CD14-positive monocyte (primary cell): ENCODE data around the gene GTF2I. TPM values are rescaled to one million over a fixed set of nuclear protein-coding genes. Genes with fewer than 3 reads are reported as not detected.

ENCODE experiments used
- DNase-seq, 3 donors: peaks; one replicate each; pipeline ENCODE4 v3.0.0-alpha.2; 2011 to 2022
- H2AFZ ChIP-seq: 2 replicates; pipeline ENCODE4 v1.6.0; 2012; ENCODE audit warnings: mild to moderate bottlenecking, low read depth, low read length, inconsistent platforms; ENCODE audit not compliant: insufficient read depth, poor library complexity, severe bottlenecking
- H3K27ac ChIP-seq, 2 donors: 1 replicate in 1 of 2; 2 replicates in 1 of 2; pipeline ENCODE4 v1.5.1; 2012 to 2013; ENCODE audit warnings: low read length in 2 of 2, control low read depth in 1 of 2, inconsistent platforms in 1 of 2, low read depth in 1 of 2, mild to moderate bottlenecking in 1 of 2
- H3K27me3 ChIP-seq, 2 donors: one replicate each; pipeline versions ENCODE4 v1.6.0 to v1.6.1; 2011 to 2013; ENCODE audit warnings: low read length in 2 of 2; ENCODE audit not compliant: control insufficient read depth in 2 of 2, insufficient read depth in 2 of 2
- H3K36me3 ChIP-seq, 2 donors: replicated peaks in 1 of 2; 1 replicate in 1 of 2; 2 replicates in 1 of 2; pipeline versions ENCODE4 v1.5.1 to v1.6.1; 2012 to 2013; ENCODE audit warnings: low read length in 2 of 2, control low read depth in 1 of 2, inconsistent platforms in 1 of 2, mild to moderate bottlenecking in 1 of 2; ENCODE audit not compliant: insufficient read depth in 2 of 2, control insufficient read depth in 1 of 2
- H3K4me1 ChIP-seq, 2 donors: 1 replicate in 1 of 2; 2 replicates in 1 of 2; pipeline versions ENCODE4 v1.5.1 to v1.6.1; 2012 to 2013; ENCODE audit warnings: low read length in 2 of 2, control low read depth in 1 of 2, inconsistent platforms in 1 of 2, mild to moderate bottlenecking in 1 of 2, moderate library complexity in 1 of 2; ENCODE audit not compliant: insufficient read depth in 2 of 2, control insufficient read depth in 1 of 2
- H3K4me2 ChIP-seq: replicated peaks from 2 replicates; pipeline ENCODE3; 2012; ENCODE audit warnings: low read length, moderate library complexity, mild to moderate bottlenecking; ENCODE audit not compliant: poor library complexity, severe bottlenecking; ENCODE audit errors: extremely low read depth
- H3K4me3 ChIP-seq, 3 experiments: fragments of 200-600 bp in 1 of 3; sonication (generic) in 1 of 3; replicated peaks in 1 of 3; 1 replicate in 2 of 3; 2 replicates in 1 of 3; pipeline ENCODE4 v1.5.1; 2011 to 2013; ENCODE audit warnings: low read length in 3 of 3, mild to moderate bottlenecking in 3 of 3, control low read depth in 2 of 3, low read depth in 2 of 3, inconsistent platforms in 1 of 3, moderate library complexity in 1 of 3
- H3K79me2 ChIP-seq: 2 replicates; pipeline ENCODE4 v1.6.0; 2012; ENCODE audit warnings: mild to moderate bottlenecking, control low read depth, inconsistent platforms, low read length, moderate library complexity; ENCODE audit not compliant: insufficient read depth
- H3K9ac ChIP-seq: 2 replicates; pipeline ENCODE4 v1.6.0; 2017; ENCODE audit warnings: low read length, mild to moderate bottlenecking; ENCODE audit not compliant: insufficient read depth, poor library complexity, severe bottlenecking
- H3K9me3 ChIP-seq, 2 donors: replicated peaks in 1 of 2; 1 replicate in 1 of 2; 2 replicates in 1 of 2; pipeline versions ENCODE4 v1.5.1 to v1.6.1; 2012 to 2013; ENCODE audit warnings: low read length in 2 of 2, control low read depth in 1 of 2; ENCODE audit not compliant: control insufficient read depth in 1 of 2, insufficient read depth in 1 of 2
- H4K20me1 ChIP-seq: 2 replicates; pipeline ENCODE4 v1.6.0; 2012; ENCODE audit warnings: mild to moderate bottlenecking, low read length, control low read depth, moderate library complexity; ENCODE audit not compliant: insufficient read depth
- H3K27ac Mint-ChIP-seq, 7 donors: one replicate each; pipeline ENCODE4 v1.8.0; 2020; ENCODE audit warnings: mild to moderate bottlenecking in 7 of 7, mixed read lengths in 7 of 7, moderate library complexity in 6 of 7, inconsistent platforms in 2 of 7
- H3K27me3 Mint-ChIP-seq, 3 donors: one replicate each; pipeline ENCODE4 v1.8.0; 2021 to 2022; ENCODE audit warnings: low read depth in 3 of 3, mild to moderate bottlenecking in 3 of 3, mixed read lengths in 3 of 3, moderate library complexity in 3 of 3, inconsistent platforms in 1 of 3
- H3K36me3 Mint-ChIP-seq, 2 donors: one replicate each; pipeline ENCODE4 v1.8.0; 2020; ENCODE audit warnings: mixed read lengths in 2 of 2, inconsistent platforms in 1 of 2, mild to moderate bottlenecking in 1 of 2
- H3K4me1 Mint-ChIP-seq: one replicate; pipeline ENCODE4 v1.8.0; 2020; ENCODE audit warnings: mild to moderate bottlenecking, mixed read lengths
- H3K4me3 Mint-ChIP-seq, 2 donors: one replicate each; pipeline ENCODE4 v1.8.0; 2020; ENCODE audit warnings: mild to moderate bottlenecking in 2 of 2, mixed read lengths in 2 of 2, moderate library complexity in 1 of 2
- H3K9me3 Mint-ChIP-seq, 7 donors: one replicate each; pipeline ENCODE4 v1.8.0; 2020 to 2022; ENCODE audit warnings: mixed read lengths in 7 of 7, mild to moderate bottlenecking in 6 of 7, moderate library complexity in 6 of 7, inconsistent platforms in 2 of 7
- CTCF ChIP-seq: fragments of 200-600 bp; IDR thresholded peaks from one replicate; pipeline ENCODE4 v1.8.0; 2022; ENCODE audit warnings: antibody characterized with exemption, mild to moderate bottlenecking
- WGBS: methylation state at CpG from one replicate; pipeline ENCODE4 v1.1.5; 2013; ENCODE audit warnings: missing lambda C conversion rate; ENCODE audit not compliant: insufficient coverage; 5-methylcytosine and 5-hydroxymethylcytosine counted together
- intact Hi-C, 2 donors: fragments of 100-400 bp; cut with micrococcal nuclease; formaldehyde crosslinking; loops; one replicate each; pipeline versions ENCODE4 v1.15.0 to v1.15.1; 2023
- polyA plus RNA-seq, 3 donors: library from polyadenylated mRNA; depleted of rRNA in 1 of 3; unstranded in 2 of 3; stranded (reverse) in 1 of 3; fragments of 300-500 nt in 2 of 3; fragments of >200 nt in 1 of 3; fragmentation: Illumina TruSeq in 2 of 3; gene quantifications; 1 replicate in 2 of 3; 2 replicates in 1 of 3; pipeline ENCODE4 v1.2.3, GENCODE V29; 2012 to 2021

GTF2I gene
- polyA plus RNA-seq, 3 donors = 20.9 to 87.8 (median 28.2) TPM

- no peak overlapping the region for H3K4me3 ChIP-seq
- no peak overlapping the region for H3K4me3 Mint-ChIP-seq
- H3K36me3 Mint-ChIP-seq = no peaks in the 10 kb centered on the region
- no peak overlapping the region for H3K4me2 ChIP-seq
- H2AFZ ChIP-seq = no peak overlapping the region
- H3K27ac ChIP-seq = no peak overlapping the region
- no peak for TF ChIP-seq CTCF
- H3K36me3 ChIP-seq = no peaks in the 10 kb centered on the region
- WGBS = 100% methylated on average over 2 of the region's 5 CpGs
- no peak overlapping the region for H3K9ac ChIP-seq
- peaks cover 13% of the 10 kb centered on the region for H4K20me1 ChIP-seq
- H3K4me1 Mint-ChIP-seq = peaks cover 44% of the 10 kb centered on the region
- H3K79me2 ChIP-seq = peaks cover 22% of the 10 kb centered on the region
- H3K27ac Mint-ChIP-seq = no peak overlapping the region
- intact Hi-C loops = no loop called here
- H3K27me3 Mint-ChIP-seq = peaks cover 2 to 6% (median 3%) of the 10 kb centered on the region in 3 donors
- peaks cover 32 to 37% of the 10 kb centered on the region in 2 donors for H3K4me1 ChIP-seq
- H3K9me3 Mint-ChIP-seq = no peaks in the 10 kb centered on the region
- H3K27me3 ChIP-seq = no peaks in the 10 kb centered on the region
- DNase-seq = no peak
- no peaks in the 10 kb centered on the region for H3K9me3 ChIP-seq
These were observed 2.7 kb upstream of the GTF2I start for GRCh38 chr7:74654811-74655210.

GRCh38 chr7:74655324-74655723 is 2.2 kb upstream of the GTF2I start:
- peaks cover 44% of the 10 kb centered on the region for H3K4me1 Mint-ChIP-seq
- Histone ChIP-seq H3K79me2 (peaks cover 28% of the 10 kb centered on the region), H3K27me3 (no peaks in the 10 kb centered on the region), H2AFZ (peak overlapping the region; percentile 70), H3K4me1 (peaks cover 36 to 42% of the 10 kb centered on the region in 2 donors), H3K4me2 (peak overlapping the region; percentile 97), H3K27ac (no peak overlapping the region), H3K9ac (no peak overlapping the region), H3K4me3 (peak overlapping the region in 1 of 3 experiments; percentile 86), H3K9me3 (no peaks in the 10 kb centered on the region), H3K36me3 (no peaks in the 10 kb centered on the region), H4K20me1 (peaks cover 19% of the 10 kb centered on the region)
- intact Hi-C loops = no loop called here
- no peaks in the 10 kb centered on the region for H3K36me3 Mint-ChIP-seq
- no peak overlapping the region for H3K27ac Mint-ChIP-seq
- H3K4me3 Mint-ChIP-seq = peak overlapping the region; percentile 80 to 95
- 84% methylated on average over 5 of the region's 8 CpGs for WGBS
- DNase-seq = no peak
- peaks cover 2 to 6% (median 3%) of the 10 kb centered on the region in 3 donors for H3K27me3 Mint-ChIP-seq
- TF ChIP-seq CTCF = no peak
- no peaks in the 10 kb centered on the region for H3K9me3 Mint-ChIP-seq
